Activated CD4-positive, alpha-beta T cell treated with anti-CD3 and anti-CD28 coated beads, Interleukin-10, Interleukin-2, amounts not matched to agents 100 ng/mL and 50 ng/mL, durations not matched to agents 16 hours and 8 hours (primary cell): ENCODE measurements around the gene PAH.
A peak's percentile ranks its signal among the peaks of the same experiment; 100 is the strongest.

Source experiments
- DNase-seq: peaks from one replicate; pipeline ENCODE4 v3.0.0-alpha.2; 2020

Gene PAH

GRCh38 chr12:102917026-102917787 lies at the start of gene PAH:
PAH (minus strand) TSS chr12:102917244; CDS start chr12:102917130, 114 bp downstream.
- DNase-seq = peak; percentile 1

GRCh38 chr12:102966200-102966863 lies 49.3 kb upstream of the PAH start:
- DNase-seq = no peak

GRCh38 chr12:102965281-102966155 lies 48.5 kb upstream of the PAH start:
- no peak for DNase-seq

GRCh38 chr12:102964872-102965271 lies 47.8 kb upstream of the PAH start:
- peak; percentile 20 for DNase-seq

GRCh38 chr12:102963796-102964195 lies 46.8 kb upstream of the PAH start:
- DNase-seq = no peak

GRCh38 chr12:102962986-102963385 lies 45.9 kb upstream of the PAH start:
- DNase-seq = no peak

GRCh38 chr12:102962532-102962931 lies 45.5 kb upstream of the PAH start:
- no peak for DNase-seq

GRCh38 chr12:102961466-102961855 lies 44.4 kb upstream of the PAH start:
- DNase-seq = no peak

GRCh38 chr12:102960766-102961465 lies 43.9 kb upstream of the PAH start:
- no peak for DNase-seq

GRCh38 chr12:102959391-102959790 lies 42.3 kb upstream of the PAH start:
- no peak for DNase-seq

- DNase-seq = no peak
Observed at GRCh38 chr12:102958830-102959176, 41.8 kb upstream of the PAH start.

GRCh38 chr12:102958073-102958829 lies 41.2 kb upstream of the PAH start:
- DNase-seq = peak; percentile 50

- no peak for DNase-seq
Observed at GRCh38 chr12:102957339-102958050, 40.5 kb upstream of the PAH start, which contains the start of gene ASCL1. ASCL1 (plus strand) TSS chr12:102957674; CDS start chr12:102958245, 571 bp downstream.

GRCh38 chr12:102956738-102957327 lies 39.8 kb upstream of the PAH start:
- no peak for DNase-seq

GRCh38 chr12:102955926-102956737 lies 39.1 kb upstream of the PAH start:
- DNase-seq = no peak

GRCh38 chr12:102954134-102954533 lies 37.1 kb upstream of the PAH start:
- peak; percentile 78 for DNase-seq

- DNase-seq = peak; percentile 34
Observed at GRCh38 chr12:102953221-102953620, 36.2 kb upstream of the PAH start.

- DNase-seq = no peak
Observed at GRCh38 chr12:102951841-102952240, 34.8 kb upstream of the PAH start.

- no peak for DNase-seq
Observed at GRCh38 chr12:102950950-102951619, 34.0 kb upstream of the PAH start.
